SK-N-SH (cell line): ENCODE measurements around the gene HHAT. TPM values are rescaled to one million over a fixed set of nuclear protein-coding genes. Genes with fewer than 3 reads are reported as not detected.

Experiments
- CTCF ChIA-PET: fragments of 300-600, 350-600 bp; formaldehyde crosslinking; extraction: SDS; loops from one replicate; lab custom pipeline; 2021; lab: Yijun Ruan, JAX
- POLR2A ChIA-PET: fragments of 350-600 bp; sonication (Branson Sonifier 250); formaldehyde crosslinking; extraction: SDS; loops from one replicate; lab custom pipeline; 2020; ENCODE audit warnings: antibody characterized with exemption, inconsistent platforms; lab: Yijun Ruan, JAX
- DNase-seq: peaks from one replicate; pipeline ENCODE4 v3.0.0; 2012
- H2AFZ ChIP-seq: fragments of 200-600 bp; sonication (generic); 2 replicates; pipeline ENCODE4 v1.8.1; 2016; ENCODE audit warnings: antibody characterized with exemption, mild to moderate bottlenecking, low read depth
- H3F3A ChIP-seq: fragments of 200-600 bp; sonication (generic); replicated peaks from 2 replicates; pipeline ENCODE3; 2016; ENCODE audit warnings: antibody characterized with exemption, mild to moderate bottlenecking; ENCODE audit not compliant: insufficient read depth
- H3K27ac ChIP-seq, 2 experiments: fragments of 200-500 bp in 1 of 2; fragments of 200-600 bp in 1 of 2; sonication (Bioruptor generic) in 1 of 2; sonication (generic), shearing (Covaris generic) in 1 of 2; 2 replicates each; pipeline versions ENCODE4 v1.5.1 to v1.6.1; 2014 to 2016; ENCODE audit warnings: low read depth in 2 of 2, inconsistent platforms in 1 of 2, low read length in 1 of 2, mild to moderate bottlenecking in 1 of 2, mixed read lengths in 1 of 2
- H3K27me3 ChIP-seq: fragments of 200-600 bp; sonication (generic), shearing (Covaris generic); 2 replicates; pipeline ENCODE4 v1.6.1; 2016; ENCODE audit warnings: mixed run types; ENCODE audit not compliant: insufficient read depth
- H3K36me3 ChIP-seq, 2 experiments: fragments of 200-500 bp in 1 of 2; fragments of 200-600 bp in 1 of 2; sonication (Bioruptor generic) in 1 of 2; sonication (generic) in 1 of 2; replicated peaks in 1 of 2; 2 replicates each; pipeline versions ENCODE3 to v1.5.1; 2014 to 2016; ENCODE audit warnings: low read length in 1 of 2, mild to moderate bottlenecking in 1 of 2; ENCODE audit not compliant: insufficient read depth in 2 of 2, control insufficient read depth in 1 of 2
- H3K4me1 ChIP-seq, 2 experiments: fragments of 200-500 bp in 1 of 2; fragments of 200-600 bp in 1 of 2; sonication (Bioruptor generic) in 1 of 2; sonication (generic), shearing (Covaris generic) in 1 of 2; 2 replicates each; pipeline versions ENCODE4 v1.5.1 to v1.6.1; 2014 to 2016; ENCODE audit warnings: low read depth in 1 of 2, low read length in 1 of 2, mixed run types in 1 of 2; ENCODE audit not compliant: insufficient read depth in 2 of 2, control insufficient read depth in 1 of 2
- H3K4me2 ChIP-seq: fragments of 200-600 bp; sonication (generic), shearing (Covaris generic); 2 replicates; pipeline ENCODE4 v1.6.1; 2017; ENCODE audit warnings: mixed run types
- H3K4me3 ChIP-seq, 2 experiments: fragments of 200-500 bp in 1 of 2; fragments of 200-600 bp in 1 of 2; sonication (Bioruptor generic) in 1 of 2; sonication (generic), shearing (Covaris generic) in 1 of 2; 2 replicates each; pipeline versions ENCODE4 v1.5.1 to v1.8.1; 2014 to 2016; ENCODE audit warnings: low read depth in 2 of 2, inconsistent platforms in 1 of 2, low read length in 1 of 2, mild to moderate bottlenecking in 1 of 2, mixed read lengths in 1 of 2, moderate library complexity in 1 of 2
- H3K79me2 ChIP-seq: fragments of 200-600 bp; sonication (generic); 2 replicates; pipeline ENCODE4 v1.8.1; 2017; ENCODE audit warnings: mild to moderate bottlenecking; ENCODE audit not compliant: insufficient read depth
- H3K9ac ChIP-seq: fragments of 200-600 bp; sonication (generic); 2 replicates; pipeline ENCODE4 v1.6.1; 2017; ENCODE audit warnings: mixed run types
- H3K9me2 ChIP-seq: fragments of 200-600 bp; sonication (generic); 2 replicates; pipeline ENCODE4 v1.6.1; 2017; ENCODE audit warnings: mixed run types
- H3K9me3 ChIP-seq: fragments of 200-600 bp; sonication (generic); 2 replicates; pipeline ENCODE4 v1.6.1; 2017; ENCODE audit warnings: mixed run types, mild to moderate bottlenecking, moderate library complexity
- H4K20me1 ChIP-seq: fragments of 200-600 bp; sonication (generic); 2 replicates; pipeline ENCODE4 v1.6.1; 2017; ENCODE audit warnings: mild to moderate bottlenecking, mixed run types; ENCODE audit not compliant: insufficient read depth
- CHD2 ChIP-seq: fragments of 150-350 bp; IDR thresholded peaks from 2 replicates; pipeline ENCODE4 v1.6.1; 2018; ENCODE audit warnings: low read length; ENCODE audit not compliant: partially characterized antibody
- CTCF ChIP-seq: fragments of 200-600 bp; sonication (generic); IDR thresholded peaks from 2 replicates; pipeline ENCODE4 v1.6.1; 2017; ENCODE audit warnings: antibody characterized with exemption, mild to moderate bottlenecking, moderate library complexity
- FOXM1 ChIP-seq: IDR thresholded peaks from 2 replicates; pipeline ENCODE4 v1.4.0; 2012; ENCODE audit warnings: low read depth, mild to moderate bottlenecking
- GABPA ChIP-seq: IDR thresholded peaks from 2 replicates; pipeline ENCODE4 v1.4.0; 2012; ENCODE audit warnings: low read depth, mild to moderate bottlenecking
- GATA2 ChIP-seq: sonication (generic); formaldehyde crosslinking; IDR thresholded peaks from 2 replicates; pipeline ENCODE4 v1.5.0; 2020; ENCODE audit warnings: mild to moderate bottlenecking, missing genetic modification reagents
- JUND ChIP-seq: IDR thresholded peaks from 2 replicates; pipeline ENCODE4 v1.4.0; 2012
- MAX ChIP-seq: IDR thresholded peaks from 2 replicates; pipeline ENCODE4 v1.4.0; 2012; ENCODE audit warnings: low read depth
- MXI1 ChIP-seq: IDR thresholded peaks from 2 replicates; pipeline ENCODE4 v1.6.1; 2012; ENCODE audit warnings: mild to moderate bottlenecking, low read depth, low read length, improper control_type of control experiment
- NFIC ChIP-seq: IDR thresholded peaks from 2 replicates; pipeline ENCODE4 v1.4.0; 2012; ENCODE audit warnings: borderline replicate concordance
- NRF1 ChIP-seq: IDR thresholded peaks from 2 replicates; pipeline ENCODE4 v1.6.1; 2012; ENCODE audit warnings: low read depth, mild to moderate bottlenecking, low read length
- PBX3 ChIP-seq: IDR thresholded peaks from 2 replicates; pipeline ENCODE4; 2012
- POLR2AphosphoS5 ChIP-seq: IDR thresholded peaks from 2 replicates; pipeline ENCODE4 v1.6.1; 2012; ENCODE audit warnings: low read depth, low read length
- RCOR1 ChIP-seq: fragments of 150-350 bp; IDR thresholded peaks from 2 replicates; pipeline ENCODE4 v1.6.1; 2017; ENCODE audit warnings: antibody characterized with exemption, low read length
- REST ChIP-seq: IDR thresholded peaks from 2 replicates; pipeline ENCODE4 v1.6.1; 2012; ENCODE audit warnings: mild to moderate bottlenecking, low read depth, low read length, moderate library complexity
- RXRA ChIP-seq: IDR thresholded peaks from 2 replicates; pipeline ENCODE4 v1.4.0; 2012; ENCODE audit warnings: low read depth, mild to moderate bottlenecking, borderline replicate concordance
- SMC3 ChIP-seq: IDR thresholded peaks from 2 replicates; pipeline ENCODE4 v1.6.1; 2012; ENCODE audit warnings: low read depth, low read length, improper control_type of control experiment
- TAF1 ChIP-seq: IDR thresholded peaks from 2 replicates; pipeline ENCODE4 v1.6.1; 2012; ENCODE audit warnings: low read depth, mild to moderate bottlenecking, low read length, moderate library complexity, borderline replicate concordance
- TCF12 ChIP-seq: IDR thresholded peaks from 2 replicates; pipeline ENCODE4 v1.4.0; 2012
- TEAD4 ChIP-seq: IDR thresholded peaks from 2 replicates; pipeline ENCODE4 v1.4.0; 2012; ENCODE audit warnings: mild to moderate bottlenecking, borderline replicate concordance; ENCODE audit not compliant: insufficient read depth
- USF2 ChIP-seq: fragments of 150-350 bp; IDR thresholded peaks from 2 replicates; pipeline ENCODE4 v1.6.1; 2017; ENCODE audit warnings: antibody characterized with exemption, low read length, low read depth, borderline replicate concordance
- YY1 ChIP-seq: IDR thresholded peaks from 2 replicates; pipeline ENCODE4 v1.4.0; 2012; ENCODE audit warnings: low read depth, mild to moderate bottlenecking
- ZBTB33 ChIP-seq: IDR thresholded peaks from 2 replicates; pipeline ENCODE4 v1.4.0; 2012; ENCODE audit warnings: low read depth, borderline replicate concordance
- WGBS: methylation state at CpG from one replicate; pipeline ENCODE4 v1.1.6; 2017; ENCODE audit warnings: low lambda C conversion rate; 5-methylcytosine and 5-hydroxymethylcytosine counted together
- polyA plus RNA-seq, 3 experiments: library from polyadenylated mRNA; depleted of rRNA; stranded (reverse); fragments of >200 nt; gene quantifications; 2 replicates each; pipeline ENCODE4 v1.2.3, GENCODE V29; 2012

HHAT gene
- polyA plus RNA-seq, 1 of the 3 experiments (the other 2 are of a cell fraction), result 8.1 TPM

GRCh38 chr1:210397681-210398080, 69.0 kb downstream of the HHAT start (continued):
- TF ChIP-seq REST (no peak), CHD2 (no peak), POLR2AphosphoS5 (no peak), USF2 (no peak), FOXM1 (no peak)

GRCh38 chr1:210398466-210398865, 69.8 kb downstream of the HHAT start:
- Histone ChIP-seq H2AFZ (no peak overlapping the region), H3K27me3 (no peaks in the 10 kb centered on the region), H3K9ac (no peak overlapping the region), H3K79me2 (no peaks in the 10 kb centered on the region), H3K36me3 (no peaks in the 10 kb centered on the region), H3K4me2 (no peak overlapping the region), H3K4me1 (peaks cover 10 to 15% of the 10 kb centered on the region in 2 experiments; a peak in 3 of 4 replicates), H3K27ac (no peak overlapping the region), H4K20me1 (no peaks in the 10 kb centered on the region), H3K9me3 (no peaks in the 10 kb centered on the region), H3K4me3 (no peak overlapping the region), H3F3A (peaks cover 7% of the 10 kb centered on the region), H3K9me2 (no peaks in the 10 kb centered on the region)
- ChIA-PET CTCF (interaction anchor here (1.1 to 13.9 kb wide), 8 partner anchors 8 to 1271 kb away, joined by 3 to 323 read pairs (median 8); partner anchors contain the start of gene KCNH1), POLR2A (no interaction called here)
- WGBS, result 79% methylated on average over 1 of the region's 1 CpG
- TF ChIP-seq JUND (no peak), TCF12 (no peak), NRF1 (no peak), ZBTB33 (no peak), GABPA (no peak), POLR2AphosphoS5 (no peak), MXI1 (no peak), RXRA (no peak), USF2 (no peak), FOXM1 (no peak), TAF1 (no peak), TEAD4 (no peak), CTCF (no peak), YY1 (no peak), NFIC (no peak), GATA2 (CRISPR knock-in tag) (no peak), RCOR1 (no peak), PBX3 (no peak), SMC3 (no peak), MAX (no peak)
- DNase-seq, result no peak
